Measurements from ENCODE around the gene SELENON. TPM values are rescaled to one million over a fixed set of nuclear protein-coding genes. Genes with fewer than 3 reads are reported as not detected.

Gene SELENON
- total RNA-seq, 1 donor from 2014 or later = 64.1 TPM

DNA sequence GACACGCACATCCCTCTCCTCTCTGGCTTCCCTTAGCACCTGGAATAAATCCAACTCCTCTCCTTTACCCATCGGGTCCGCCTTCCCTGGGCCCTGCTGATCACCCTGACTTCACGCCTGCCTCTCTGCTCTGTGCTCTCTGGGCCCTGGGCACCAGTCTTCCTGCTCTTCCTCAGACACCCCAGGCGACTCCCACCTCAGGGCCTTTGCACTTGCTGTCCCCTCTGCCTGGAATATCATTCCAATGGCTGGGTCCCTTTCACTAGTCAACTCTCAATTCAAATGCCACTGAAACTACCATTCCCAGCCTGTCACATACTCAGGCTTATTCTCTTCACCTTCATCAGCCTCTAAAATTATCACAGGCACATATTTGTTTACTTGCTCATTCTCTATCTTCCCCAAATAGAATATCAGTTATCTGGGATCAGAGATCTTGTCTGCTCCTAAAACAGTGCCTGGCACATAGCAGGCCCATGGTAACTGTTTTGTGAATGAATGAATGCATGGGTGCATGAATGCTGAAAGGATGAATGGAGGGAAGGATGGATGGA lies 27.2 kb upstream of the SELENON start:
- FAIRE-seq = no peak
- Mint-ChIP-seq H3K9me3 (ENCODE audit: unreplicated experiment) (no peaks in the 10 kb centered on the region), H3K27me3 (ENCODE audit: low read depth, unreplicated experiment) (peaks cover 14% of the 10 kb centered on the region), H3K4me3 (ENCODE audit: unreplicated experiment) (no peak overlapping the region), H3K4me1 (ENCODE audit: low read depth, unreplicated experiment) (peaks cover 28% of the 10 kb centered on the region), H3K36me3 (ENCODE audit: low read depth, unreplicated experiment) (no peaks in the 10 kb centered on the region), H3K27ac (ENCODE audit: unreplicated experiment) (peak overlapping the region; percentile 65)
- Histone ChIP-seq H2AFZ (ENCODE audit: low read depth, low read length) (no peak overlapping the region), H3K9ac (ENCODE audit: low read length) (no peak overlapping the region), H3K36me3 (ENCODE audit: insufficient read depth, low read length) (no peaks in the 10 kb centered on the region), H3K4me1 (ENCODE audit: insufficient read depth, low read length) (peaks cover 9% of the 10 kb centered on the region), H3K79me2 (ENCODE audit: insufficient read depth, low read length) (no peaks in the 10 kb centered on the region), H3K9me3 (ENCODE audit: insufficient read depth, low read depth, low read length) (no peaks in the 10 kb centered on the region), H3K4me3 (ENCODE audit: insufficient read depth, low read depth, low read length) (no peak overlapping the region), H4K20me1 (ENCODE audit: insufficient read depth, low read length) (no peaks in the 10 kb centered on the region), H3K27me3 (ENCODE audit: insufficient read depth, low read length) (no peaks in the 10 kb centered on the region), H3K27ac (ENCODE audit: low read depth, low read length) (no peak overlapping the region), H3K4me2 (ENCODE audit: low read length) (no peak overlapping the region)
- DNase-seq (ENCODE audit: low read depth) = no peak
- no peak for TF ChIP-seq EZH2 (IDR thresholded peaks at IDR 0.05; ENCODE audit: insufficient read depth, low read length)
- TF ChIP-seq, protein P1, sequence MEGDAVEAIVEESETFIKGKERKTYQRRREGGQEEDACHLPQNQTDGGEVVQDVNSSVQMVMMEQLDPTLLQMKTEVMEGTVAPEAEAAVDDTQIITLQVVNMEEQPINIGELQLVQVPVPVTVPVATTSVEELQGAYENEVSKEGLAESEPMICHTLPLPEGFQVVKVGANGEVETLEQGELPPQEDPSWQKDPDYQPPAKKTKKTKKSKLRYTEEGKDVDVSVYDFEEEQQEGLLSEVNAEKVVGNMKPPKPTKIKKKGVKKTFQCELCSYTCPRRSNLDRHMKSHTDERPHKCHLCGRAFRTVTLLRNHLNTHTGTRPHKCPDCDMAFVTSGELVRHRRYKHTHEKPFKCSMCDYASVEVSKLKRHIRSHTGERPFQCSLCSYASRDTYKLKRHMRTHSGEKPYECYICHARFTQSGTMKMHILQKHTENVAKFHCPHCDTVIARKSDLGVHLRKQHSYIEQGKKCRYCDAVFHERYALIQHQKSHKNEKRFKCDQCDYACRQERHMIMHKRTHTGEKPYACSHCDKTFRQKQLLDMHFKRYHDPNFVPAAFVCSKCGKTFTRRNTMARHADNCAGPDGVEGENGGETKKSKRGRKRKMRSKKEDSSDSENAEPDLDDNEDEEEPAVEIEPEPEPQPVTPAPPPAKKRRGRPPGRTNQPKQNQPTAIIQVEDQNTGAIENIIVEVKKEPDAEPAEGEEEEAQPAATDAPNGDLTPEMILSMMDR (IDR thresholded peaks at IDR 0.05; ENCODE audit: insufficient read depth, low read depth, low read length) = no peak

DNA sequence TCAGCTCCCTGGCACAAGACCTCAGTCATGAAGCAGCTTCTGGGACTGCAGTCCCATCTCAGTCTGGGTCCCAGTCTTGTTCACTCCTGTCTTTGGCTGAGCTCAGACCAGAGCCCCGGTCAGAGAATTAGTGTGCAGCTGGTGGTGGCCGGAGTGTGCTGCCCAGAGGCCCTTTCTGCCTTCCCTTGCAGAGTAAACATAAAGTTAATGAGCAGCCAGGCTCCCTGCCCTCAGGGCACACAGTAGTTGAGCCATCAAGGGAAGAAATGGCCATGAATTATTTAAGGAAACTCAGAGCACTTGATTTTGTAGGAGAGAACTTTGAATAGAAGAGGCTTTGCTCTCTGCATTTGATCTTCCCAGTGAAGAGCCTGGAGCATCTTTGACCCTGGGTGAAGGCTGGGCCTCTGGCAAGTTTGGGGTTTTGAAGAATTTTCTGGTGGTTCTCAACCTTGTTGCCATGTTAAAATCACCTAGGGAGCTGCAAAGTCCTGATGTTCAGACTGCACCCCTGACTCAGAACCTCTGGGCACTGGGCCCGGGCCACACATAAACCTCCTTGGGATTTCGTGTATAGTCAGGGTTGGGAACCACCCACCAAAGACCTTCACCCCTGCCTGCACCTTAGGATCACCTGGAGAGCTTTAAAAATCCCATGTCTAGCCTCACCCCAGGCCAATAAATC lies 26.4 kb upstream of the SELENON start:
- no peak overlapping the region for H3K4me3 Mint-ChIP-seq (ENCODE audit: unreplicated experiment)
- Histone ChIP-seq H3K4me1 (ENCODE audit: insufficient read depth, low read length) (peaks cover 9% of the 10 kb centered on the region), H3K79me2 (ENCODE audit: insufficient read depth, low read length) (no peaks in the 10 kb centered on the region), H3K9ac (ENCODE audit: low read length) (no peak overlapping the region), H3K27me3 (ENCODE audit: insufficient read depth, low read length) (no peaks in the 10 kb centered on the region), H3K36me3 (ENCODE audit: insufficient read depth, low read length) (no peaks in the 10 kb centered on the region), H3K27ac (ENCODE audit: low read depth, low read length) (no peak overlapping the region), H4K20me1 (ENCODE audit: insufficient read depth, low read length) (no peaks in the 10 kb centered on the region), H3K9me3 (ENCODE audit: insufficient read depth, low read depth, low read length) (no peaks in the 10 kb centered on the region), H2AFZ (ENCODE audit: low read depth, low read length) (no peak overlapping the region), H3K4me2 (ENCODE audit: low read length) (no peak overlapping the region), H3K4me3 (ENCODE audit: insufficient read depth, low read depth, low read length) (no peak overlapping the region)
- no peaks in the 10 kb centered on the region for H3K36me3 Mint-ChIP-seq (ENCODE audit: low read depth, unreplicated experiment)
- no peaks in the 10 kb centered on the region for H3K9me3 Mint-ChIP-seq (ENCODE audit: unreplicated experiment)
- H3K27me3 Mint-ChIP-seq (ENCODE audit: low read depth, unreplicated experiment) = peaks cover 22% of the 10 kb centered on the region
- H3K27ac Mint-ChIP-seq (ENCODE audit: unreplicated experiment) = peak overlapping the region; percentile 38
- H3K4me1 Mint-ChIP-seq (ENCODE audit: low read depth, unreplicated experiment) = peaks cover 28% of the 10 kb centered on the region
- FAIRE-seq (no peak), DNase-seq (ENCODE audit: low read depth) (no peak)
- TF ChIP-seq, protein P1 (IDR thresholded peaks at IDR 0.05; ENCODE audit: insufficient read depth, low read depth, low read length) = no peak
- no peak for TF ChIP-seq EZH2 (IDR thresholded peaks at IDR 0.05; ENCODE audit: insufficient read depth, low read length)

DNA sequence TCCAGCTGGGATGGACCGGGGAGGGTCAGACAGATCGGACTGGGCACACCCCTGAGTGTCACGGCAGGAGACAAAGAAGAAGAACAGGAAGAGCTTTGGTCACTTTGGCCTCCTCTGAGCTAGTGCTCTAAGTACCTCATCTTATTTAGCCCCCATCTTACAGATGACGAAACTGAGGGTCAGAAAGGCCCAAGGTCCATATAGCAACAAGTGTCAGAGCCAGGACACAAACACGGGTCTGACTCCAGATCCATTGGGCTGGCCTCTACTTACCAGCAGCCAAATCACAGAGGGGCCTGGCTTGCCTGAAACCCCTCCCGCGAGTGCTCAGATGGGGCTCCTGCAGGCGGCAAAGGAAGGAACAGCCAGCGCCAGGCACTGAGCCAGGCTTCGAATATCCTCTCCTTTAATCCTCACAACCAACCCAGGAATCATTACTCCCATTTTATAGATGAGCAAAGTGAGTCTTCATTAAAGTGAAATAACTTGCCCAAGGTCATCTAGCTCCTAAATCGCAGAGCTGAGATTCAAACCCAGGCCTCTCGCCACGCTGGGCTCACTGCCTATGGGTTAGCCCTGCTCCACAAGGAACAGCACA lies 25.7 kb upstream of the SELENON start:
- no peak for FAIRE-seq
- peaks cover 28% of the 10 kb centered on the region for H3K4me1 Mint-ChIP-seq (ENCODE audit: low read depth, unreplicated experiment)
- Histone ChIP-seq H4K20me1 (ENCODE audit: insufficient read depth, low read length) (no peaks in the 10 kb centered on the region), H3K4me1 (ENCODE audit: insufficient read depth, low read length) (peaks cover 9% of the 10 kb centered on the region), H3K9ac (ENCODE audit: low read length) (no peak overlapping the region), H3K79me2 (ENCODE audit: insufficient read depth, low read length) (no peaks in the 10 kb centered on the region), H3K9me3 (ENCODE audit: insufficient read depth, low read depth, low read length) (no peaks in the 10 kb centered on the region), H2AFZ (ENCODE audit: low read depth, low read length) (no peak overlapping the region), H3K4me3 (ENCODE audit: insufficient read depth, low read depth, low read length) (no peak overlapping the region), H3K36me3 (ENCODE audit: insufficient read depth, low read length) (no peaks in the 10 kb centered on the region), H3K4me2 (ENCODE audit: low read length) (no peak overlapping the region), H3K27me3 (ENCODE audit: insufficient read depth, low read length) (no peaks in the 10 kb centered on the region), H3K27ac (ENCODE audit: low read depth, low read length) (no peak overlapping the region)
- TF ChIP-seq, protein P1 (IDR thresholded peaks at IDR 0.05; ENCODE audit: insufficient read depth, low read depth, low read length) = no peak
- TF ChIP-seq EZH2 (IDR thresholded peaks at IDR 0.05; ENCODE audit: insufficient read depth, low read length) = no peak
- H3K27me3 Mint-ChIP-seq (ENCODE audit: low read depth, unreplicated experiment) = peaks cover 23% of the 10 kb centered on the region
- peak overlapping the region; percentile 38 for H3K27ac Mint-ChIP-seq (ENCODE audit: unreplicated experiment)
- H3K4me3 Mint-ChIP-seq (ENCODE audit: unreplicated experiment) = no peak overlapping the region
- no peaks in the 10 kb centered on the region for H3K36me3 Mint-ChIP-seq (ENCODE audit: low read depth, unreplicated experiment)
- DNase-seq (ENCODE audit: low read depth) = no peak
- H3K9me3 Mint-ChIP-seq (ENCODE audit: unreplicated experiment) = no peaks in the 10 kb centered on the region
